Measurements from ENCODE around the gene BTBD10.

The BTBD10 gene

GRCh38 chr11:13391217-13391616 is 71.8 kb downstream of the BTBD10 start:
- Histone ChIP-seq H2AFZ (ENCODE audit: low read length) (no peak overlapping the region), H3F3A (ENCODE audit: insufficient read depth, low read length) (no peaks in the 10 kb centered on the region), H3K9me3 (replicated peaks; ENCODE audit: insufficient read depth, low read length) (no peaks in the 10 kb centered on the region), H3K4me3 (ENCODE audit: low read length) (no peak overlapping the region), H3K9ac (ENCODE audit: low read length) (no peak overlapping the region), H3K27ac (ENCODE audit: low read length) (no peak overlapping the region), H3K27me3 (replicated peaks; ENCODE audit: insufficient read depth, low read length) (no peaks in the 10 kb centered on the region), H3K36me3 (replicated peaks; ENCODE audit: insufficient read depth, low read length) (peaks cover 8% of the 10 kb centered on the region; the same call in 1 of the 2 replicates), H3K4me2 (ENCODE audit: low read depth, low read length) (no peak overlapping the region), H3K9me2 (replicated peaks; ENCODE audit: insufficient read depth, low read length) (no peaks in the 10 kb centered on the region), H4K20me1 (ENCODE audit: insufficient read depth, low read length) (no peaks in the 10 kb centered on the region), H3K79me2 (ENCODE audit: low read length) (no peaks in the 10 kb centered on the region), H3K4me1 (ENCODE audit: low read length) (no peaks in the 10 kb centered on the region)
- DNase-seq: no peak
- TF ChIP-seq CTCF (IDR thresholded peaks at IDR 0.05; ENCODE audit: low read length) (no peak), EZH2phosphoT487 (IDR thresholded peaks at IDR 0.05; ENCODE audit: low read length) (no peak)

GRCh38 chr11:13388741-13389140 is 74.3 kb downstream of the BTBD10 start:
- Histone ChIP-seq H3K9ac (ENCODE audit: low read length) (no peak overlapping the region), H3K4me3 (ENCODE audit: low read length) (no peak overlapping the region), H3K27ac (ENCODE audit: low read length) (no peak overlapping the region), H3K36me3 (replicated peaks; ENCODE audit: insufficient read depth, low read length) (peaks cover 8% of the 10 kb centered on the region; the same call in 1 of the 2 replicates), H3K4me1 (ENCODE audit: low read length) (no peaks in the 10 kb centered on the region), H4K20me1 (ENCODE audit: insufficient read depth, low read length) (no peaks in the 10 kb centered on the region), H3K9me2 (replicated peaks; ENCODE audit: insufficient read depth, low read length) (no peaks in the 10 kb centered on the region), H3F3A (ENCODE audit: insufficient read depth, low read length) (no peaks in the 10 kb centered on the region), H3K79me2 (ENCODE audit: low read length) (no peaks in the 10 kb centered on the region), H3K9me3 (replicated peaks; ENCODE audit: insufficient read depth, low read length) (no peaks in the 10 kb centered on the region), H3K27me3 (replicated peaks; ENCODE audit: insufficient read depth, low read length) (no peaks in the 10 kb centered on the region), H2AFZ (ENCODE audit: low read length) (no peak overlapping the region), H3K4me2 (ENCODE audit: low read depth, low read length) (no peak overlapping the region)
- no peak for DNase-seq
- TF ChIP-seq EZH2phosphoT487 (IDR thresholded peaks at IDR 0.05; ENCODE audit: low read length) (no peak), CTCF (IDR thresholded peaks at IDR 0.05; ENCODE audit: low read length) (no peak), EZH2 (optimal IDR thresholded peaks at IDR 0.05; ENCODE audit: low read depth, low read length) (no peak)

- Histone ChIP-seq H3K27ac (ENCODE audit: low read length) (no peak overlapping the region), H3K27me3 (replicated peaks; ENCODE audit: insufficient read depth, low read length) (no peaks in the 10 kb centered on the region), H3K79me2 (ENCODE audit: low read length) (no peaks in the 10 kb centered on the region), H2AFZ (ENCODE audit: low read length) (no peak overlapping the region), H4K20me1 (ENCODE audit: insufficient read depth, low read length) (no peaks in the 10 kb centered on the region), H3K4me2 (ENCODE audit: low read depth, low read length) (no peak overlapping the region), H3K36me3 (replicated peaks; ENCODE audit: insufficient read depth, low read length) (peaks cover 8% of the 10 kb centered on the region; the same call in 1 of the 2 replicates), H3K9me2 (replicated peaks; ENCODE audit: insufficient read depth, low read length) (no peaks in the 10 kb centered on the region), H3K9me3 (replicated peaks; ENCODE audit: insufficient read depth, low read length) (no peaks in the 10 kb centered on the region), H3K4me3 (ENCODE audit: low read length) (no peak overlapping the region), H3K4me1 (ENCODE audit: low read length) (no peaks in the 10 kb centered on the region), H3K9ac (ENCODE audit: low read length) (no peak overlapping the region), H3F3A (ENCODE audit: insufficient read depth, low read length) (no peaks in the 10 kb centered on the region)
- no peak for TF ChIP-seq EZH2phosphoT487 (IDR thresholded peaks at IDR 0.05; ENCODE audit: low read length)
- no peak for TF ChIP-seq EZH2 (optimal IDR thresholded peaks at IDR 0.05; ENCODE audit: low read depth, low read length)
- TF ChIP-seq CTCF (IDR thresholded peaks at IDR 0.05; ENCODE audit: low read length): no peak
- DNase-seq: no peak
These were observed 76.5 kb downstream of the BTBD10 start for GRCh38 chr11:13386567-13386966.
